ENCODE results near the gene GALNT7. TPM values are rescaled to one million over a fixed set of nuclear protein-coding genes. Genes with fewer than 3 reads are reported as not detected.

GALNT7 gene
- total and polyA plus RNA-seq, 7 donors = 0.69 to 3.2 (median 1.6) TPM

- Histone ChIP-seq H3K4me3 (no peak overlapping the region), H3K27ac (no peak overlapping the region), H3K36me3 (ENCODE audit: insufficient read depth in 1 of 2, low read depth in 1 of 2) (peaks cover 0 to 54% of the 10 kb centered on the region in 2 donors), H3K27me3 (ENCODE audit: insufficient read depth in 3 of 3, low read length in 2 of 3) (no peaks in the 10 kb centered on the region), H3K9me3 (no peaks in the 10 kb centered on the region), H3K4me1 (peaks cover 10% of the 10 kb centered on the region)
- TF ChIP-seq CTCF (IDR thresholded peaks at IDR 0.05) = no peak
- 88 to 96% (median 92%) methylated on average over 2 of the region's 2 CpGs for WGBS, 3 donors
- DNase-seq (no peak), ATAC-seq (no peak)
- intact Hi-C loops (cut with DNase I) = no loop called here
Observed at GRCh38 chr4:173330590-173330989, 162.0 kb downstream of the GALNT7 start.

- H3K4me3 ChIP-seq = peak overlapping the region; percentile 92
- 40 to 49% (median 47%) methylated on average over 6 of the region's 6 CpGs for WGBS, 3 donors
- H3K27me3 ChIP-seq (ENCODE audit: insufficient read depth in 3 of 3, low read length in 2 of 3) = no peaks in the 10 kb centered on the region
- H3K4me1 ChIP-seq = peaks cover 12% of the 10 kb centered on the region
- H3K36me3 ChIP-seq (ENCODE audit: insufficient read depth in 1 of 2, low read depth in 1 of 2) = peaks cover 0 to 47% of the 10 kb centered on the region in 2 donors
- H3K9me3 ChIP-seq = no peaks in the 10 kb centered on the region
- DNase-seq (no peak), ATAC-seq (no peak)
- no peak for TF ChIP-seq CTCF (IDR thresholded peaks at IDR 0.05)
- peak overlapping the region; percentile 98 for H3K27ac ChIP-seq
- intact Hi-C loops (cut with DNase I) = no loop called here
Observed at GRCh38 chr4:173332021-173332487, 163.4 kb downstream of the GALNT7 start.

GRCh38 chr4:173332963-173333657 is 164.5 kb downstream of the GALNT7 start:
- Histone ChIP-seq H3K27ac (peak overlapping the region; percentile 98), H3K4me3 (peak overlapping the region; percentile 92), H3K9me3 (no peaks in the 10 kb centered on the region), H3K36me3 (ENCODE audit: insufficient read depth in 1 of 2, low read depth in 1 of 2) (peaks cover 0 to 47% of the 10 kb centered on the region in 2 donors), H3K27me3 (ENCODE audit: insufficient read depth in 3 of 3, low read length in 2 of 3) (no peaks in the 10 kb centered on the region), H3K4me1 (peaks cover 12% of the 10 kb centered on the region)
- intact Hi-C loops (cut with DNase I) = no loop called here
- TF ChIP-seq CTCF (IDR thresholded peaks at IDR 0.05) = no peak
- ATAC-seq (no peak), DNase-seq (no peak)
- WGBS, 3 donors = 14 to 16% (median 14%) methylated on average over 21 of the region's 21 CpGs

- intact Hi-C loops (cut with DNase I) = loop anchor here (1.0 to 2.0 kb wide), 2 partner anchors 37 kb away; partner anchors contain the start of gene SAP30 (in 2 of the 2)
- H3K9me3 ChIP-seq = no peaks in the 10 kb centered on the region
- H3K4me1 ChIP-seq = peaks cover 12% of the 10 kb centered on the region
- H3K4me3 ChIP-seq = peak overlapping the region; percentile 92
- peak; percentile 54 to 78 for DNase-seq
- no peaks in the 10 kb centered on the region for H3K27me3 ChIP-seq (ENCODE audit: insufficient read depth in 3 of 3, low read length in 2 of 3)
- peaks cover 0 to 42% of the 10 kb centered on the region in 2 donors for H3K36me3 ChIP-seq (ENCODE audit: insufficient read depth in 1 of 2, low read depth in 1 of 2)
- peak overlapping the region; percentile 98 for H3K27ac ChIP-seq
- peak; percentile 22 to 64 (median 44) for ATAC-seq
- TF ChIP-seq CTCF (IDR thresholded peaks at IDR 0.05) = no peak
- WGBS, 3 donors = 0 to 1% (median 0%) methylated on average over 18 to 49 of the region's 53 CpGs
Observed at GRCh38 chr4:173333658-173334084, 165.1 kb downstream of the GALNT7 start.

Data from psoas muscle (tissue), 8 donors.